Upper lobe of left lung (tissue), 4 donors: ENCODE data around the gene SLFN12L.

Experiments used
- CTCF ChIP-seq, 6 experiments: fragments of 450-650 bp in 4 of 6; fragments of 200-600 bp in 2 of 6; sonication (generic) in 2 of 6; IDR thresholded peaks; one replicate each; pipeline ENCODE4 v1.5.1; 2016 to 2019; ENCODE audit warnings: antibody characterized with exemption in 6 of 6
- EP300 ChIP-seq, 4 donors: sonication (generic); formaldehyde crosslinking; IDR thresholded peaks; one replicate each; pipeline ENCODE4 v1.5.1; 2017; ENCODE audit warnings: antibody characterized with exemption in 4 of 4, control low read depth in 2 of 4
- POLR2A ChIP-seq, 4 donors: fragments of 450-650 bp; IDR thresholded peaks; one replicate each; pipeline ENCODE4 v1.5.1; 2016 to 2017; ENCODE audit warnings: antibody characterized with exemption in 4 of 4, mild to moderate bottlenecking in 2 of 4

DNA sequence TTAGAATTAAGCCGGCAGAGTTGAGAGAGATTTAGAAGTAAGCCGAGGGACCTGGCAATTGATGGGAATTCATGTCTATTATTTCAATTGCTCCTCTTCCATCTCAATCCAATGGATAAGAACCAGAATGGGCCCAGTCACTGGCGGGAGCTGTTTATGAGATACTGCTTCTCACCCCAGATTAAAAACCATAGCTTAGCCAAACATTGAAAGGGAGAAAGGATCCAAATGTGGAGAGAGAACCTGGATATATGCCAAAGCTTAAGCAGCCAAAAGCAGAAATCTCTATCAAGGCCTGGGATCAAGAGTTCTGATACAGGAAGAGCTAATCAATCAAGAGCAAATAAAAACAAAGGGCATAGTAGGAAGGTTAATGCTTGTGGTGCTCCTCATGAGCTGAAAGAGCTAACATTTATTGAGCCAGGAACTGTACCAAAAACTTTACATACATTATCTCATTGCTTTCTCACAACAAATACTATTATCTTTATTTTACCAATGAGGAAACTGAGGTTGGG lies 2.8 kb downstream of the SLFN12L start:
- TF ChIP-seq CTCF (IDR thresholded peaks at IDR 0.05) (no peak), EP300 (IDR thresholded peaks at IDR 0.05) (no peak), POLR2A (IDR thresholded peaks at IDR 0.05) (no peak)
